HEK293 (cell line): ENCODE data around the gene NXT1.

Source experiments
- CTCF ChIA-PET: fragments of 350-600 bp; formaldehyde crosslinking; extraction: SDS; loops from one replicate; lab custom pipeline; 2021; ENCODE audit warnings: antibody characterized with exemption; lab: Yijun Ruan, JAX
- POLR2A ChIA-PET: fragments of 300-600 bp; formaldehyde crosslinking; extraction: SDS; loops from one replicate; lab custom pipeline; 2020; ENCODE audit warnings: antibody characterized with exemption, inconsistent platforms; lab: Yijun Ruan, JAX
- H3K27ac ChIP-seq: fragments of 200-500 bp; sonication (Bioruptor generic); 2 replicates; pipeline ENCODE4 v1.5.1; 2014; ENCODE audit warnings: low read depth, low read length, control low read depth, inconsistent platforms; ENCODE audit errors: extremely low read depth
- H3K36me3 ChIP-seq, 2 experiments: fragments of 200-500 bp in 1 of 2; sonication (Bioruptor generic) in 1 of 2; 1 replicate in 1 of 2; 2 replicates in 1 of 2; pipeline ENCODE4 v1.5.1; 2014 to 2017; ENCODE audit warnings: inconsistent platforms in 2 of 2, low read length in 2 of 2; ENCODE audit not compliant: control insufficient read depth in 2 of 2, insufficient read depth in 1 of 2
- H3K4me1 ChIP-seq: fragments of 200-500 bp; sonication (Bioruptor generic); 2 replicates; pipeline ENCODE4 v1.5.1; 2014; ENCODE audit warnings: mild to moderate bottlenecking, low read length, inconsistent platforms; ENCODE audit not compliant: control insufficient read depth, insufficient read depth
- H3K4me3 ChIP-seq: 2 replicates; pipeline ENCODE4 v1.5.1; 2011; ENCODE audit warnings: low read depth, mild to moderate bottlenecking, control low read depth, low read length, moderate library complexity
- H3K9me3 ChIP-seq: fragments of 200-500 bp; sonication (Bioruptor generic); 2 replicates; pipeline ENCODE4 v1.5.1; 2014; ENCODE audit warnings: low read depth, low read length, inconsistent platforms; ENCODE audit not compliant: control insufficient read depth, insufficient read depth
- HOXA7 ChIP-seq: sonication (generic); formaldehyde crosslinking; IDR thresholded peaks from 2 replicates; pipeline ENCODE4 v1.8.1; 2022; ENCODE audit warnings: missing genetic modification reagents, borderline replicate concordance
- KLF7 ChIP-seq: fragments of 450-650 bp; formaldehyde crosslinking; IDR thresholded peaks from 2 replicates; pipeline ENCODE4 v1.5.1; 2016; ENCODE audit warnings: missing biosample characterization, missing genetic modification characterization, borderline replicate concordance
- RBAK ChIP-seq: fragments of 450-650 bp; formaldehyde crosslinking; IDR thresholded peaks from 2 replicates; pipeline ENCODE4 v1.5.1; 2016; ENCODE audit warnings: missing biosample characterization, missing genetic modification characterization
- SCRT1 ChIP-seq: fragments of 450-650 bp; formaldehyde crosslinking; IDR thresholded peaks from 2 replicates; pipeline ENCODE4 v1.5.1; 2016; ENCODE audit warnings: missing biosample characterization, missing genetic modification characterization, borderline replicate concordance
- TCF7L2 ChIP-seq: IDR thresholded peaks from 2 replicates; pipeline ENCODE4 v1.6.1; 2011; ENCODE audit warnings: low read depth, mild to moderate bottlenecking, inconsistent platforms, low read length, moderate library complexity, borderline replicate concordance
- ZBTB17 ChIP-seq: fragments of 450-650 bp; formaldehyde crosslinking; IDR thresholded peaks from 2 replicates; pipeline ENCODE4 v1.5.1; 2016; ENCODE audit warnings: missing biosample characterization, missing genetic modification characterization
- ZBTB21 ChIP-seq: fragments of 450-650 bp; formaldehyde crosslinking; IDR thresholded peaks from 2 replicates; pipeline ENCODE4 v1.5.1; 2017; ENCODE audit warnings: missing biosample characterization, missing genetic modification characterization
- ZNF16 ChIP-seq: fragments of 450-650 bp; formaldehyde crosslinking; IDR thresholded peaks from 2 replicates; pipeline ENCODE4 v1.5.1; 2016; ENCODE audit warnings: low read depth, missing biosample characterization, missing genetic modification characterization
- ZNF174 ChIP-seq: fragments of 450-650 bp; formaldehyde crosslinking; IDR thresholded peaks from 2 replicates; pipeline ENCODE4 v1.5.0; 2017; ENCODE audit warnings: missing biosample characterization, mild to moderate bottlenecking, missing genetic modification characterization
- ZNF214 ChIP-seq: fragments of 450-650 bp; formaldehyde crosslinking; IDR thresholded peaks from 2 replicates; pipeline ENCODE4 v1.5.1; 2017; ENCODE audit warnings: missing biosample characterization, mild to moderate bottlenecking, missing genetic modification characterization, borderline replicate concordance
- ZNF518A ChIP-seq: fragments of 450-650 bp; formaldehyde crosslinking; conservative IDR thresholded peaks from 2 replicates; pipeline ENCODE4 v1.5.1; 2016; ENCODE audit warnings: low read depth, missing biosample characterization, missing genetic modification characterization
- ZNF521 ChIP-seq: fragments of 450-650 bp; formaldehyde crosslinking; IDR thresholded peaks from 2 replicates; pipeline ENCODE4 v1.5.1; 2017; ENCODE audit warnings: missing biosample characterization, mild to moderate bottlenecking, missing genetic modification characterization
- ZNF544 ChIP-seq: fragments of 450-650 bp; formaldehyde crosslinking; IDR thresholded peaks from 2 replicates; pipeline ENCODE4 v1.5.0; 2017; ENCODE audit warnings: missing biosample characterization, missing genetic modification characterization
- ZNF610 ChIP-seq: fragments of 450-650 bp; formaldehyde crosslinking; IDR thresholded peaks from 2 replicates; pipeline ENCODE4 v1.5.1; 2016; ENCODE audit warnings: missing biosample characterization, missing genetic modification characterization, borderline replicate concordance
- ZNF629 ChIP-seq: fragments of 450-650 bp; formaldehyde crosslinking; IDR thresholded peaks from 2 replicates; pipeline ENCODE4 v1.5.1; 2017; ENCODE audit warnings: missing biosample characterization, missing genetic modification characterization
- ZNF660 ChIP-seq: fragments of 450-650 bp; IDR thresholded peaks from 2 replicates; pipeline ENCODE4 v1.5.1; 2018; ENCODE audit warnings: missing biosample characterization, mild to moderate bottlenecking, missing genetic modification characterization
- ZNF664 ChIP-seq: fragments of 450-650 bp; formaldehyde crosslinking; IDR thresholded peaks from 2 replicates; pipeline ENCODE4 v1.5.1; 2016; ENCODE audit warnings: missing biosample characterization, missing genetic modification characterization
- ZNF791 ChIP-seq: fragments of 450-650 bp; formaldehyde crosslinking; IDR thresholded peaks from 2 replicates; pipeline ENCODE4 v1.5.1; 2016; ENCODE audit warnings: missing biosample characterization, missing genetic modification characterization
- TF ChIP-seq, protein P1 (sequence below): fragments of 450-650 bp; formaldehyde crosslinking; IDR thresholded peaks from 2 replicates; pipeline ENCODE4 v1.5.1; 2017; ENCODE audit warnings: missing biosample characterization, mild to moderate bottlenecking, missing genetic modification characterization, moderate library complexity
- TF ChIP-seq, protein P2 (sequence below): fragments of 450-650 bp; formaldehyde crosslinking; IDR thresholded peaks from 2 replicates; pipeline ENCODE4 v1.5.1; 2016; ENCODE audit warnings: missing biosample characterization, missing genetic modification characterization
- TF ChIP-seq, protein P3 (sequence below): fragments of 450-650 bp; formaldehyde crosslinking; IDR thresholded peaks from 2 replicates; pipeline ENCODE4 v1.5.1; 2016; ENCODE audit warnings: missing biosample characterization, missing genetic modification characterization
- TF ChIP-seq, protein P4 (sequence below): fragments of 450-650 bp; formaldehyde crosslinking; IDR thresholded peaks from 2 replicates; pipeline ENCODE4 v1.5.1; 2017; ENCODE audit warnings: missing biosample characterization, missing genetic modification characterization

NXT1 gene

GRCh38 chr20:23361119-23361475, 10.5 kb downstream of the NXT1 start (continued):
- TF ChIP-seq ZNF518A (tag by site-specific recombination): no peak

- peak within 1 kb of the TSS; percentile 79 for H3K27ac ChIP-seq
- ChIA-PET POLR2A (interaction anchor here (1.6 kb wide), 2 partner anchors 11 to 60 kb away, joined by 7 to 18 read pairs; partner anchors contain the start of genes NAPB and NXT1), CTCF (no interaction called here)
- peaks cover 9% of the 10 kb centered on the region; the same call in 1 of the 2 replicates for H3K4me1 ChIP-seq
- peaks cover 0 to 25% of the 10 kb centered on the region in 2 experiments; a peak in 1 of 3 replicates for H3K36me3 ChIP-seq
- H3K9me3 ChIP-seq: no peaks in the 10 kb centered on the region
- peak within 1 kb of the TSS; percentile 73 for H3K4me3 ChIP-seq
- peak; percentile 99 for TF ChIP-seq ZNF629 (tag by site-specific recombination)
- TF ChIP-seq ZNF664 (tag by site-specific recombination): no peak
- TF ChIP-seq, protein P1, sequence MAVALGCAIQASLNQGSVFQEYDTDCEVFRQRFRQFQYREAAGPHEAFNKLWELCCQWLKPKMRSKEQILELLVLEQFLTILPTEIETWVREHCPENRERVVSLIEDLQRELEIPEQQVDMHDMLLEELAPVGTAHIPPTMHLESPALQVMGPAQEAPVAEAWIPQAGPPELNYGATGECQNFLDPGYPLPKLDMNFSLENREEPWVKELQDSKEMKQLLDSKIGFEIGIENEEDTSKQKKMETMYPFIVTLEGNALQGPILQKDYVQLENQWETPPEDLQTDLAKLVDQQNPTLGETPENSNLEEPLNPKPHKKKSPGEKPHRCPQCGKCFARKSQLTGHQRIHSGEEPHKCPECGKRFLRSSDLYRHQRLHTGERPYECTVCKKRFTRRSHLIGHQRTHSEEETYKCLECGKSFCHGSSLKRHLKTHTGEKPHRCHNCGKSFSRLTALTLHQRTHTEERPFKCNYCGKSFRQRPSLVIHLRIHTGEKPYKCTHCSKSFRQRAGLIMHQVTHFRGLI (tag by site-specific recombination): peak; percentile 49; the same call in 1 of the 2 replicates
- TF ChIP-seq ZBTB21 (tag by site-specific recombination): peak; percentile 93
- no peak for TF ChIP-seq TCF7L2
- no peak for TF ChIP-seq ZNF174 (tag by site-specific recombination)
- 0 out of 2 replicates have a peak, but pooled peaks have one; percentile 36 for TF ChIP-seq ZNF660
- TF ChIP-seq ZNF521: no peak
- TF ChIP-seq, protein P2, sequence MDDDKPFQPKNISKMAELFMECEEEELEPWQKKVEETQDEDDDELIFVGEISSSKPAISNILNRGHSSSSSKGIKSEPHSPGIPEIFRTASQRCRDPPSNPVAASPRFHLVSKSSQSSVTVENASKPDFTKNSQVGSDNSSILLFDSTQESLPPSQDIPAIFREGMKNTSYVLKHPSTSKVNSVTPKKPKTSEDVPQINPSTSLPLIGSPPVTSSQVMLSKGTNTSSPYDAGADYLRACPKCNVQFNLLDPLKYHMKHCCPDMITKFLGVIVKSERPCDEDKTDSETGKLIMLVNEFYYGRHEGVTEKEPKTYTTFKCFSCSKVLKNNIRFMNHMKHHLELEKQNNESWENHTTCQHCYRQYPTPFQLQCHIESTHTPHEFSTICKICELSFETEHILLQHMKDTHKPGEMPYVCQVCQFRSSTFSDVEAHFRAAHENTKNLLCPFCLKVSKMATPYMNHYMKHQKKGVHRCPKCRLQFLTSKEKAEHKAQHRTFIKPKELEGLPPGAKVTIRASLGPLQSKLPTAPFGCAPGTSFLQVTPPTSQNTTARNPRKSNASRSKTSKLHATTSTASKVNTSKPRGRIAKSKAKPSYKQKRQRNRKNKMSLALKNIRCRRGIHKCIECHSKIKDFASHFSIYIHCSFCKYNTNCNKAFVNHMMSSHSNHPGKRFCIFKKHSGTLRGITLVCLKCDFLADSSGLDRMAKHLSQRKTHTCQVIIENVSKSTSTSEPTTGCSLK (tag by site-specific recombination): no peak
- no peak for TF ChIP-seq ZNF214
- no peak for TF ChIP-seq SCRT1 (tag by site-specific recombination)
- no peak for TF ChIP-seq HOXA7
- no peak for TF ChIP-seq ZNF16 (tag by site-specific recombination)
- no peak for TF ChIP-seq ZNF791 (tag by site-specific recombination)
- peak; percentile 81; the same call in 1 of the 2 replicates for TF ChIP-seq ZNF610 (tag by site-specific recombination)
- TF ChIP-seq, protein P3, sequence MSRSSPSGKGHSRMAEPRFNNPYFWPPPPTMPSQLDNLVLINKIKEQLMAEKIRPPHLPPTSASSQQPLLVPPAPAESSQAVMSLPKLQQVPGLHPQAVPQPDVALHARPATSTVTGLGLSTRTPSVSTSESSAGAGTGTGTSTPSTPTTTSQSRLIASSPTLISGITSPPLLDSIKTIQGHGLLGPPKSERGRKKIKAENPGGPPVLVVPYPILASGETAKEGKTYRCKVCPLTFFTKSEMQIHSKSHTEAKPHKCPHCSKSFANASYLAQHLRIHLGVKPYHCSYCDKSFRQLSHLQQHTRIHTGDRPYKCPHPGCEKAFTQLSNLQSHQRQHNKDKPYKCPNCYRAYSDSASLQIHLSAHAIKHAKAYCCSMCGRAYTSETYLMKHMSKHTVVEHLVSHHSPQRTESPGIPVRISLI (tag by site-specific recombination): no peak
- TF ChIP-seq, protein P4, sequence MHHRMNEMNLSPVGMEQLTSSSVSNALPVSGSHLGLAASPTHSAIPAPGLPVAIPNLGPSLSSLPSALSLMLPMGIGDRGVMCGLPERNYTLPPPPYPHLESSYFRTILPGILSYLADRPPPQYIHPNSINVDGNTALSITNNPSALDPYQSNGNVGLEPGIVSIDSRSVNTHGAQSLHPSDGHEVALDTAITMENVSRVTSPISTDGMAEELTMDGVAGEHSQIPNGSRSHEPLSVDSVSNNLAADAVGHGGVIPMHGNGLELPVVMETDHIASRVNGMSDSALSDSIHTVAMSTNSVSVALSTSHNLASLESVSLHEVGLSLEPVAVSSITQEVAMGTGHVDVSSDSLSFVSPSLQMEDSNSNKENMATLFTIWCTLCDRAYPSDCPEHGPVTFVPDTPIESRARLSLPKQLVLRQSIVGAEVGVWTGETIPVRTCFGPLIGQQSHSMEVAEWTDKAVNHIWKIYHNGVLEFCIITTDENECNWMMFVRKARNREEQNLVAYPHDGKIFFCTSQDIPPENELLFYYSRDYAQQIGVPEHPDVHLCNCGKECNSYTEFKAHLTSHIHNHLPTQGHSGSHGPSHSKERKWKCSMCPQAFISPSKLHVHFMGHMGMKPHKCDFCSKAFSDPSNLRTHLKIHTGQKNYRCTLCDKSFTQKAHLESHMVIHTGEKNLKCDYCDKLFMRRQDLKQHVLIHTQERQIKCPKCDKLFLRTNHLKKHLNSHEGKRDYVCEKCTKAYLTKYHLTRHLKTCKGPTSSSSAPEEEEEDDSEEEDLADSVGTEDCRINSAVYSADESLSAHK (tag by site-specific recombination): peak; percentile 32; the same call in 1 of the 2 replicates
- TF ChIP-seq RBAK (tag by site-specific recombination): no peak
- TF ChIP-seq KLF7 (tag by site-specific recombination): 0 out of 2 replicates have a peak, but pooled peaks have one; percentile 56
- TF ChIP-seq ZNF544 (tag by site-specific recombination): no peak
- TF ChIP-seq ZBTB17 (tag by site-specific recombination): peak; percentile 64; the same call in 1 of the 2 replicates
Observed at GRCh38 chr20:23361476-23362391, 11.1 kb downstream of the NXT1 start, which contains the start of gene GZF1. Gene GZF1, plus strand, starts transcription at chr20:23362182. Its CDS starts 2,202 bp downstream, at chr20:23364384.
